Measurements from ENCODE around the gene ZNF462. TPM values are rescaled to one million over a fixed set of nuclear protein-coding genes. Genes with fewer than 3 reads are reported as not detected.

ZNF462 gene
- total RNA-seq, 1 experiment from 2014 or later, result 164 TPM

DNA sequence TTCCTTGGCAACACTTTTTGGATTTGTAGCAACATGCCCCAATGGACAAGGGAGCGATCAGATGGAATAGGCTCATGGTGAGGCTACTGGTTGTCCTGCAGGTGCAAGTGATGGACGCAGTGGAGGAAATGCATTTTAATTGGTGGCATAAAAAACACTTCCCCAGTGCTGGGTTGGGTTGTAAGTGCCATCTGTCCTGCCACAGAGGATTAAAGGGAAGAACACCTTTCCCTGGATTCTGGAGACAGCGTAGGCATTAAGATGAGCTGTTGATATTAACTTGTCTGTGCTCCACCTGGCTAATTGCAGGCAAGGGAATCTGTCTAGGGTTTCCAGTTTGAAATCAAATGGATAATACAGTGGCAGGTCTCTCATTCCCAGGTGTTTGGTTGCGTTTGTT lies 173.4 kb downstream of the ZNF462 start:
- H3K4me3 Mint-ChIP-seq, result no peak overlapping the region
- Histone ChIP-seq H2BK120ac (ENCODE audit: low read depth, low read length, poor library complexity, severe bottlenecking) (no peak overlapping the region), H4K5ac (ENCODE audit: insufficient read length, low read depth, low read length) (no peak overlapping the region), H3K23ac (ENCODE audit: insufficient read length, low read depth, low read length) (no peak overlapping the region), H3K4ac (ENCODE audit: low read depth, low read length) (no peak overlapping the region), H3K9me3 (ENCODE audit: control insufficient read depth, low read depth, low read length) (no peaks in the 10 kb centered on the region), H3K4me1 (ENCODE audit: insufficient read depth, low read length) (no peaks in the 10 kb centered on the region), H3K9ac (ENCODE audit: extremely low read depth, insufficient read length, low read length) (no peak overlapping the region), H4K20me1 (ENCODE audit: control insufficient read depth, insufficient read depth, insufficient read length) (peaks cover 2% of the 10 kb centered on the region), H2BK15ac (ENCODE audit: low read depth, low read length) (no peak overlapping the region), H2BK12ac (ENCODE audit: insufficient read length, low read depth, low read length) (no peak overlapping the region), H2AFZ (ENCODE audit: low read length) (no peak overlapping the region), H3K27ac (ENCODE audit: insufficient read length, low read depth, low read length) (no peak overlapping the region), H3K23me2 (ENCODE audit: insufficient read length, low read depth, low read length, poor library complexity, severe bottlenecking) (no peaks in the 10 kb centered on the region), H4K8ac (replicated peaks; ENCODE audit: insufficient read length, low read depth, low read length) (no peak overlapping the region), H4K91ac (ENCODE audit: insufficient read length, low read depth, low read length) (no peak overlapping the region), H2AK5ac (ENCODE audit: insufficient read length, low read length) (no peak overlapping the region), H3K14ac (ENCODE audit: insufficient read depth, low read length) (no peak overlapping the region), H3K56ac (ENCODE audit: insufficient read length, low read depth, low read length) (no peak overlapping the region), H2BK5ac (ENCODE audit: insufficient read length, low read length) (no peak overlapping the region), H2BK20ac (ENCODE audit: low read depth, low read length, poor library complexity, severe bottlenecking) (no peak overlapping the region), H3T11ph (ENCODE audit: low read length) (no peak overlapping the region), H3K18ac (ENCODE audit: insufficient read length, low read depth, low read length) (no peak overlapping the region), H3K4me2 (ENCODE audit: insufficient read depth, insufficient read length, low read length) (no peak overlapping the region), H3K79me2 (ENCODE audit: insufficient read depth, low read length) (no peaks in the 10 kb centered on the region), H3K27me3 (ENCODE audit: insufficient read depth, low read length) (no peaks in the 10 kb centered on the region), H3K79me1 (ENCODE audit: insufficient read depth, low read depth, low read length, poor library complexity, severe bottlenecking) (no peaks in the 10 kb centered on the region)
- peaks cover 2% of the 10 kb centered on the region; the same call in 1 of the 2 replicates for H3K27me3 Mint-ChIP-seq (ENCODE audit: low read depth)
- H3K9me3 Mint-ChIP-seq, result no peaks in the 10 kb centered on the region; a peak in 2 of 5 replicates
- DNase-seq, result no peak
- no CpG with 5 or more reads among the region's 4 CpGs for WGBS (ENCODE audit: extremely low coverage, insufficient read length, low lambda C conversion rate)
- H3K36me3 Mint-ChIP-seq (ENCODE audit: insufficient read depth in 1 of 3, low read depth in 3 of 3), result no peaks in the 10 kb centered on the region
- H3K27ac Mint-ChIP-seq, result no peak overlapping the region; a peak in 1 of 7 replicates
- no peaks in the 10 kb centered on the region for H3K4me1 Mint-ChIP-seq
- TF ChIP-seq, protein P1, sequence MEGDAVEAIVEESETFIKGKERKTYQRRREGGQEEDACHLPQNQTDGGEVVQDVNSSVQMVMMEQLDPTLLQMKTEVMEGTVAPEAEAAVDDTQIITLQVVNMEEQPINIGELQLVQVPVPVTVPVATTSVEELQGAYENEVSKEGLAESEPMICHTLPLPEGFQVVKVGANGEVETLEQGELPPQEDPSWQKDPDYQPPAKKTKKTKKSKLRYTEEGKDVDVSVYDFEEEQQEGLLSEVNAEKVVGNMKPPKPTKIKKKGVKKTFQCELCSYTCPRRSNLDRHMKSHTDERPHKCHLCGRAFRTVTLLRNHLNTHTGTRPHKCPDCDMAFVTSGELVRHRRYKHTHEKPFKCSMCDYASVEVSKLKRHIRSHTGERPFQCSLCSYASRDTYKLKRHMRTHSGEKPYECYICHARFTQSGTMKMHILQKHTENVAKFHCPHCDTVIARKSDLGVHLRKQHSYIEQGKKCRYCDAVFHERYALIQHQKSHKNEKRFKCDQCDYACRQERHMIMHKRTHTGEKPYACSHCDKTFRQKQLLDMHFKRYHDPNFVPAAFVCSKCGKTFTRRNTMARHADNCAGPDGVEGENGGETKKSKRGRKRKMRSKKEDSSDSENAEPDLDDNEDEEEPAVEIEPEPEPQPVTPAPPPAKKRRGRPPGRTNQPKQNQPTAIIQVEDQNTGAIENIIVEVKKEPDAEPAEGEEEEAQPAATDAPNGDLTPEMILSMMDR (conservative IDR thresholded peaks at IDR 0.05), result no peak
